NCI-H146 treated with DMSO at 0.1 percent for 48 hours (cell line): Measurements from ENCODE around the gene ITIH4.

Source experiments
- DNase-seq: peaks from one replicate; lab custom pipeline; 2025; ENCODE audit not compliant: unreplicated experiment; lab: John Stamatoyannopoulos, UW

ITIH4 gene

DNA sequence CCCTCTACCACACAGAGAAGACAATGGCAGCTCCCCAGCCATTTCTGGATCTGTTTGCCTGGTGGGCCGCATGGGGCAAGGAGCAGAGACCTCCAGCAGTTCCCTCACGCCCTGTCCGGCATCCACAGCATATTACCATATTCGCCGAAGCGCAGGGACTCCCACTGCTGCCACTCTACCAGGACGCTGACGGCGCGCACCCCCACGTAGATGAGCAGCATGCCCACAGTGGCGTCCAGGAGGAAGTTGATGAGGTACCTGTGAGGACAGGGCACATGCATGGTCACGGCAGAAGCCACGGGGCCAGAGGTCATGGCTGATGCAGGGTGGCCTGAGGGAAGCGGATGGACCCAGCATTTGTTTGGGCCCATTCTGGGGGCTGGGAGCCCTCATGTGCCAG, 19.2 kb upstream of the ITIH4 start:
- no peak for DNase-seq

DNA sequence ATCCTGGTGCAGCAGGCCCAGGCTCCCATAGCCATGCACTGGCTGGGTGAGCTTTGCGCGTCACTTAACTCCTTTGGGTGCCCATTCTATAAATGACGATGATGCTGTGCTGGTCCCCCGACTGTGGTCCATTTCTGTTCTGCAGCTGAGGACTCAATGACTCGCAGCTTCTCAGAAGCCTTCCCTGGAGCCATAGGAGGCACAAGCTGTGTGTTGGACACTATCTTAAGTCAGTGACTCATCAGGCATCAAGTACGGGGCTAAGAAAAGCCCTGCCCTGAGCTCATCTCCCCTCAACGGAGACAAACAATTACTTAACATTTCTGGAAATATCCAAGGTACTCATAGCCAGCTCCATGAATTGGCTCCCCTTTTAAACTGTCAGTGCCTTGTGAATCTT, 18.1 kb upstream of the ITIH4 start:
- DNase-seq = no peak

DNA sequence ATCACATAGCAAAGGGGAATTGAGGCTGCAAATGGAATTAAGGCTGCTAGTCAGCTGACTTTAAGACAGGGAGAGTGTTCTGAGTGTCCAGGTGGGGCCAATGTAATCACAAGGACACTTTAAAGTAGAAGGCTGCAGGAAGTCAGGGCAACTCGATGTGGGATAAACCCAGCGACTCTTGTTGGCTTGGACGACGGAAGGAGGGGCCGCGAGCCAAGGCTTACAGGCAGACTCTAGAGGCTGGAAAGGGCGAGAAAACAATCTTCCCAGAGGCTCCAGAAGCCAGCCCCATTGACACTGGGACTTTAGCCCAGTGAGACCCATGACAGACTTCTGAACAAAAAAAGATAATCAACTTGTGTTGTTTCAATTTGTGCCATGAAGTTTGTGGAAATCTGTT, 17.3 kb upstream of the ITIH4 start:
- no peak for DNase-seq

DNA sequence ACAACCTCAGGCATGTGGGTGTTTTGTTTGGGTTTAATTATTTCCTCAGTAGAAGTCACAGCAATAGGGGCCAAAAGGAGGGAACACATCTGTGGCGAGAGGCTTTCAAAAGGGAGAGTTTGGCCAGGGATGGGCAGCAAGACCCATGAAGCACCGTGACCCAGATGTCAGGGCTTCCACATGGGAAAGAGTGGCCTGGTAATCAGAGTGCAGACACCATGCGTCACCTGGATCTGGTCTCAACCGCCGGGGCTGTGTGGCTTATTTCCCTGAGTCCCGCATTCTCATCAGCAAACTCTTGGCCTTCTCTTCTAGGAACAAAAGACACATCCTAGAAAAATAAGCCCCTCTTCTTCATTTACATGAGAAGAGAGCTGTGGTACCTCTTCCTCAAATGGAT, 16.8 kb upstream of the ITIH4 start:
- no peak for DNase-seq

DNA sequence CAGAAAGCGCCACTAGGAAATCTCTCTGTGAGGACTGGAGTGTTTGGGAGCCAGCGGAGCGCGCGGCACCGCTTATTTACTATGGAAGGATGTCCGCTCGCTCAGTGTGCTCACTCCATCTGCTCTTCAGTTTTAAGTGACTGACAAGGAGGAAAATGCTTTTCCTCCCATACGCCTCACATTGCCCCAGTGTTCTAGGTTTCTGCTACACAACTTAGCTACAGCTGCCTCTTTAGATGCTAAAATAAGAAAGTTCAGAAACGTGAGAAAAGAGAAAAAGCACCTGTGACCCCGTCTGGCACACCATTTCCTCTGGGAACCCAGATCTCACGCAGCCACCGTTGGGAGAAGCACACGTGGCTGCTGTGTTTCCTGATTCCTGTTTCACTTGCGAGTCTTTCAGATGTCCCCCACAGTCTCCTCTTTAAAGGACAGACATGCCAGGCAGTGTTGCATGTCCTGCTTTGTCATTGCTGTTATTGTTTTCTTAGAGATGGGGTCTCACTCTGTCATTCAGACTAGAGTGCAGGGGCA, 16.0 kb upstream of the ITIH4 start:
- no peak for DNase-seq

GRCh38 chr3:52845691-52846431, 15.4 kb upstream of the ITIH4 start:
- DNase-seq = no peak

- DNase-seq = no peak
Observed at GRCh38 chr3:52845157-52845556, 14.7 kb upstream of the ITIH4 start.

DNA sequence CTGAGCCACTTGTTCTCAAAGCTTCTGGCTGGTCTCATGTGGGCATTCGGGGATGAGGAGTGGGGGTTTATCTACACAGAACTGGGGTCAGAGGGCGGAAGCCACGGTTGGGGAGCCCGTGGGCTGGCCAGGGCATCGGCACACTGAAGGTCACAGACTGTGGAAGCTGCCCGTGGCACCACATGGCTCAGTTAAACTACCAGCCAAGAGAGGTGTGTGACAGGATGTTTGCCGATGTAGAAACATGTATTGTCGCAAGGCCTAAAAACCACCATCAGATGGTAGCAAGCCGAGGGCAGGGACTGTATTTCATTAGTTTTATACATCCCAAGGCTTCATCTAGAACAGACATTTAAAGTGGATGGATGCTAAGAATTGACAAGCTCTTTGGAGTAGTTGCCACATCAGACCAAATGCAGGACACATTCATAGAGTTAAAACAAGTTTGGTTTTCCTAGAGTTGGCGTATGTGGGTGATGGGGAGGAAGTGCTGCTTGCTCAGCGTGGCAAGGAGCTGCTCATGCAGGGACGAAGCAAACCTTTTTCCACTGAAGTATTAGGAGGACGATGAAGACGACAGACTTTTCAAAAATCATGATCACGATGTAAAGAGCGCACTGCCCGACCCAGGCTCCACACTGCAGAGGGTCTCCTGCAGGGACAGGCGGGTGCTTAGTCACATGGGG, 14.0 kb upstream of the ITIH4 start:
- DNase-seq = no peak

DNA sequence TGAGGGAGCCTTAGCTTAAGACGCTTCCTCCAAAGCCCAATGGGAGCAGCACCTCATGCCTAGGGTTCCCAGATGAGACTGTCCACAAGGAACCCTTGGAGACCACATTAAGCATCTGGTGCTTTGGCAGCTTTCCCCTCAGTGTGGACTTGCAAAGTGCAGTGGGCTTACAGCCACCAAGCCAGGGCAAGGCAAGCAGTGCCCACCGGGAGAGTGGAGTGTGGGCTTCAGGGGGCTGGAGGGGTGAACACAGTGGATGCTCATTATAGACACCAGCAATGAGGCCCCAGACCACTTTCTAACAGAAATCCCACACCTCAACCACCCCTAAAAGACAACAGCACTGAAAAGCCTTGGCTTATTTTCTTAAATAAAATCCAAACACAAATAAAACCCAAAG, 13.4 kb upstream of the ITIH4 start:
- no peak for DNase-seq

- no peak for DNase-seq
Observed at GRCh38 chr3:52843108-52843865, 12.8 kb upstream of the ITIH4 start.

GRCh38 chr3:52842424-52842823, 12.0 kb upstream of the ITIH4 start:
- DNase-seq = no peak

- DNase-seq = no peak
Observed at GRCh38 chr3:52841981-52842340, 11.5 kb upstream of the ITIH4 start.

DNA sequence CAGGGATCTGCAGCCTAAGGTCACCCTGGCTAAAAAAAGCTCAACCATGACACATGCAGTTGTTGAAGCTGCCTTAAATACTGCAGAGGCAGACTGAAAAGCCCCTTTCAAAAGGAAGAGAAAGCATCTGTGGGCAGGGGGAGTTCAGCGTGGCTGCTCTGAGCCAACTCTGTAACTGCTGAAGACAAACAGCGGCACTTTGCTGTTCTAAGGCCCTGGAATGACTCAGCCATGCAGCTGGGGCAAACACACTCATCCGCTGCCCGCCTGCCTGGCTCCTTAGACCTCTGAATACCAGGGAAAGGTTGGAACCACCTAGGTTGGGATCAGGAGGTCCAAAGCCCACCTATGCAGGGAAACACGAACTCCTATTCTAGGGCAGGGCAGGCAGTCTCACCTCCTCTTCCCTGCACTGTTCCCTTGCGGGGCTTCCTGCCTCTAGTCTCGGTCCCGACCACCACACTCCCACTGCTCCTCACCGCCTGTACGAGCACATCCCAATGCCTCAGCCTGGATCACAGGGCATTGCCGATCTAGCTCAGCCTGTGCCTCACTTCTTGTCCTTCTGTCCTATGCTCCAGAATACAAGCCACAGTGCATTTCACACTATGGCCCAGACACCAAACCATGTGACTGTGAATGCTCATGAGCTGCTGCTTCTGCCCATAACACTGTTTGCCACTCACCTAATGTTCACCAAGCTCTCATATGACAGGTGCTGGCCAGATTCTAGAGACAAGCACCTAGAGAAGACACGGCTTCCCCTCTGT, 10.9 kb upstream of the ITIH4 start:
- DNase-seq = no peak

- no peak for DNase-seq
Observed at GRCh38 chr3:52839892-52840545, 9.5 kb upstream of the ITIH4 start.

DNA sequence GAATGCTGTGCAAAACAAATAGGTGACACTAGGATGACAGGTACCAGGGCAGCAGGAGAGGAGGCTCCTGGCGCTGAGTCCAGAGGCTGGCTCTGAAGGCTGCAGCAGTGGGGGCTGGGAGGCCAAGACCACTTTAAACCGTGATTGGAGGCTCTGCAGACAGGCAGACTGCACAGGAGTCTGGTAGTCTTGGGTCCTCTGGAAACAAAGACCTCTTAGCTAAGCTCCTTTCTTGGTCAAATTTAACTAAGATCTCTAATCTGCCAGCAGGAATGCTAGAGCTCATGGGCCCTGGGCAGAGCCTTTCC, 8.8 kb upstream of the ITIH4 start:
- DNase-seq = no peak

DNA sequence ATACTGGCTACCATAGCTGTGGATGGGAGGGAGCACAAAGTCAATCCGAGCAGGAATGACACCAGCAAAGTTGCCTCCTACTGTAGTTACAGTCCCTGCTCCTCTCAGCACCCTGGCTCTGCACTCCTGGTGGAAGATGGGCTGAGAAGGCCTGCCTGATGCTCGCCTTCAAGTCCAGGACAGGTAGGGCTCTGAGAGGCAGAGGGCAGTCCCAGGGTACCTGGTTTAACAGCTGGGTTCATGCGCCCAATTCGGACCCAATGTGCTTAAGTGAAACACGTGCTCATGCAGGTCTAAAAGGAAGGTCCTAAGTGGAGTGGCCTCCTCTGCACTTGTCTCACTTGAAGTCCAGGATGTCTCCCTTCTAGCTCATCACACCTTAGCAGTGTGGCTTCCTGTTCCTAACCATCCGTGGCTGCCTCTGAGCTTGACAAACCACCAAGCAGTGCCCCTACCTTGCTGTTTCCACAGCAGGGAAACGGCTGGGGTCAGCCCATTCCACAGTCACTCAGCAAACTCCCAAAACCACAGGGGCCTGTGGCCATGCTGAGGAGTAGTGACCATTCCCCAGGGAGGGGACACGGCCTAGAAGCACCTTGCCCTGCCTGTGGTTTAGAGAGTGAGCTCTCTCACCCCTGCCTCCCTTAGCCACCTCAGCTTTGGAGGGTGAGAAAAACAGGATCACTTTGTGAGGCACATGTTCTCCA, 8.2 kb upstream of the ITIH4 start:
- DNase-seq = no peak

DNA sequence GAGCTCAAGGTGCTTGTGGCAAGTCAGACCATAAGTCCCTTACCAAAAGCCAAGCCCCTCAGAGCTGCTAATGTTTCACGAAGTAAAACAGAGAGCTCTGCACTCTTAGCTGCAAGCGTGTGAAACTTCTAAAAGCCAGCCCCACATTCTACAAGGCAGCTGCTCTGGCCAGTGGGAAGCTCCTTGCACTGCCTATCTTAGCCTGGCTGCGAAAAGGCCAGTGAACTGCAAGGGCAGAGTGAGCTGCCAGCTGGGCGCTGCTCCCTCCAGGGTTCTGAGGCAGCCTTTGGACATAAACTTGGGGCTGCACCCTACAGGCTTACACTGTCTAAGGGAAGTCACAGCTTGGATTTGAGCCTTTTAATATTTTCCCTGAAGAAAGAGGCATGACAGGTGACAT, 6.5 kb upstream of the ITIH4 start:
- DNase-seq = no peak

DNA sequence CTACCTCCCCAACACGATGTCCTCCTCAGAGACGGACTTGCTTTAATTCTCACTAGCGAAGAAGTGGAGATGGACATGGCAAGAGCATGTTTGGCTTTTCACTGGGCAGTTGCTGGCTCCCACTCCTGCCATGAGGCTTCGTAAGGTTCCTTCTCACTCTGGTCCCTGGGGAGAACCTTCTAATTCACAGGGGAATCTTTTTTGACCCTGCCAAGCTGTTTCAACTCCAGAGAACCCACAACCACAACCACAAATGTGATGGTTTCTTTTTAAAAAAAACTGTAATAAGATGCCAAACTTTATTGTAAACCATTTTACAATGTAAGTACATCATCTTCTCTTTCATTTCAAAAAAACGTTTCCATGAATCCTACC, 6.0 kb upstream of the ITIH4 start:
- no peak for DNase-seq

GRCh38 chr3:52835766-52836470, 5.4 kb upstream of the ITIH4 start:
- DNase-seq = no peak
